ENCODE results near the gene MCF2L2. TPM values are rescaled to one million over a fixed set of nuclear protein-coding genes. Genes with fewer than 3 reads are reported as not detected.
"Not testable (repeated sequence)": the region's sequence is repeated elsewhere in the genome, so short reads cannot be mapped to it uniquely, and the experiment has no call there.

MCF2L2 gene
- total and polyA plus RNA-seq, 4 donors: 0.13 to 1.0 (median 0.54) TPM

GRCh38 chr3:183179550-183179908 lies 248.9 kb downstream of the MCF2L2 start:
- peak; percentile 27 for ATAC-seq (ENCODE audit: low FRiP score)
- H3K36me3 ChIP-seq (ENCODE audit: control insufficient read depth in 1 of 2, insufficient read depth in 2 of 2, low read length in 1 of 2); H3K4me1 ChIP-seq (ENCODE audit: control insufficient read depth in 1 of 2, insufficient read depth in 2 of 2, low read length in 2 of 2); H3K9me3 ChIP-seq (ENCODE audit: control insufficient read depth, low read length); DNase-seq; intact Hi-C loops (cut with DNase I); H3K27me3 ChIP-seq (ENCODE audit: control insufficient read depth in 1 of 2, insufficient read depth in 2 of 2, low read length in 1 of 2); H3K27ac ChIP-seq (ENCODE audit: low read depth in 1 of 2, low read length in 2 of 2): not testable (repeated sequence)
- 15 to 24% methylated on average over 13 to 18 of the region's 18 CpGs for WGBS, 2 donors
- H3K4me3 ChIP-seq (ENCODE audit: low read length in 2 of 2): peak overlapping the region in 1 of 2 donors; percentile 66

- Histone ChIP-seq H3K27me3 (ENCODE audit: control insufficient read depth in 1 of 2, insufficient read depth in 2 of 2, low read length in 1 of 2) (no peaks in the 10 kb centered on the region), H3K4me3 (ENCODE audit: low read length in 2 of 2) (peak overlapping the region; percentile 45 to 66), H3K27ac (ENCODE audit: low read depth in 1 of 2, low read length in 2 of 2) (no peak overlapping the region), H3K9me3 (ENCODE audit: control insufficient read depth, low read length) (no peaks in the 10 kb centered on the region), H3K4me1 (ENCODE audit: control insufficient read depth in 1 of 2, insufficient read depth in 2 of 2, low read length in 2 of 2) (no peaks in the 10 kb centered on the region), H3K36me3 (ENCODE audit: control insufficient read depth in 1 of 2, insufficient read depth in 2 of 2, low read length in 1 of 2) (no peaks in the 10 kb centered on the region)
- ATAC-seq (ENCODE audit: low FRiP score) (peak; percentile 58), DNase-seq (peak; percentile 60 to 84)
- intact Hi-C loops (cut with DNase I): no loop called here
- 0% methylated on average over 62 to 68 of the region's 68 CpGs for WGBS, 2 donors
Measured at GRCh38 chr3:183178833-183179549, 249.4 kb downstream of the MCF2L2 start.

GRCh38 chr3:183178512-183178832 lies 249.9 kb downstream of the MCF2L2 start:
- WGBS, 2 donors: 1 to 3% methylated on average over 6 of the region's 6 CpGs
- no peak for ATAC-seq (ENCODE audit: low FRiP score)
- no peaks in the 10 kb centered on the region for H3K36me3 ChIP-seq (ENCODE audit: control insufficient read depth in 1 of 2, insufficient read depth in 2 of 2, low read length in 1 of 2)
- DNase-seq: no peak
- no peaks in the 10 kb centered on the region for H3K27me3 ChIP-seq (ENCODE audit: control insufficient read depth in 1 of 2, insufficient read depth in 2 of 2, low read length in 1 of 2)
- H3K4me1 ChIP-seq (ENCODE audit: control insufficient read depth in 1 of 2, insufficient read depth in 2 of 2, low read length in 2 of 2): no peaks in the 10 kb centered on the region
- H3K4me3 ChIP-seq (ENCODE audit: low read length in 2 of 2): peak overlapping the region; percentile 45 to 66
- no peak overlapping the region for H3K27ac ChIP-seq (ENCODE audit: low read depth in 1 of 2, low read length in 2 of 2)
- H3K9me3 ChIP-seq (ENCODE audit: control insufficient read depth, low read length): no peaks in the 10 kb centered on the region
- intact Hi-C loops (cut with DNase I): no loop called here

GRCh38 chr3:183172051-183172639 lies 256.3 kb downstream of the MCF2L2 start:
- DNase-seq: no peak
- 79 to 83% methylated on average over 5 of the region's 5 CpGs for WGBS, 2 donors
- intact Hi-C loops (cut with DNase I): no loop called here
- no peak for ATAC-seq (ENCODE audit: low FRiP score)
- Histone ChIP-seq H3K4me3 (ENCODE audit: low read length in 2 of 2) (no peak overlapping the region), H3K27me3 (ENCODE audit: control insufficient read depth in 1 of 2, insufficient read depth in 2 of 2, low read length in 1 of 2) (no peaks in the 10 kb centered on the region), H3K27ac (ENCODE audit: low read depth in 1 of 2, low read length in 2 of 2) (no peak overlapping the region), H3K9me3 (ENCODE audit: control insufficient read depth, low read length) (no peaks in the 10 kb centered on the region), H3K36me3 (ENCODE audit: control insufficient read depth in 1 of 2, insufficient read depth in 2 of 2, low read length in 1 of 2) (no peaks in the 10 kb centered on the region), H3K4me1 (ENCODE audit: control insufficient read depth in 1 of 2, insufficient read depth in 2 of 2, low read length in 2 of 2) (no peaks in the 10 kb centered on the region)

- H3K4me1 ChIP-seq (ENCODE audit: control insufficient read depth in 1 of 2, insufficient read depth in 2 of 2, low read length in 2 of 2); H3K27me3 ChIP-seq (ENCODE audit: control insufficient read depth in 1 of 2, insufficient read depth in 2 of 2, low read length in 1 of 2); H3K4me3 ChIP-seq (ENCODE audit: low read length in 2 of 2); H3K36me3 ChIP-seq (ENCODE audit: control insufficient read depth in 1 of 2, insufficient read depth in 2 of 2, low read length in 1 of 2); intact Hi-C loops (cut with DNase I); ATAC-seq (ENCODE audit: low FRiP score); H3K27ac ChIP-seq (ENCODE audit: low read depth in 1 of 2, low read length in 2 of 2); H3K9me3 ChIP-seq (ENCODE audit: control insufficient read depth, low read length); DNase-seq: not testable (repeated sequence)
- WGBS, 2 donors: 93 to 100% methylated on average over 1 of the region's 1 CpG
Measured at GRCh38 chr3:183167975-183168374, 260.4 kb downstream of the MCF2L2 start.

GRCh38 chr3:183163563-183163962 lies 264.9 kb downstream of the MCF2L2 start:
- Histone ChIP-seq H3K27me3 (ENCODE audit: control insufficient read depth in 1 of 2, insufficient read depth in 2 of 2, low read length in 1 of 2) (no peaks in the 10 kb centered on the region), H3K4me1 (ENCODE audit: control insufficient read depth in 1 of 2, insufficient read depth in 2 of 2, low read length in 2 of 2) (no peaks in the 10 kb centered on the region), H3K27ac (ENCODE audit: low read depth in 1 of 2, low read length in 2 of 2) (no peak overlapping the region), H3K9me3 (ENCODE audit: control insufficient read depth, low read length) (no peaks in the 10 kb centered on the region), H3K4me3 (ENCODE audit: low read length in 2 of 2) (no peak overlapping the region), H3K36me3 (ENCODE audit: control insufficient read depth in 1 of 2, insufficient read depth in 2 of 2, low read length in 1 of 2) (no peaks in the 10 kb centered on the region)
- WGBS, 2 donors: 88 to 89% methylated on average over 25 of the region's 25 CpGs
- ATAC-seq (ENCODE audit: low FRiP score) (no peak), DNase-seq (no peak)
- intact Hi-C loops (cut with DNase I): no loop called here

- ATAC-seq (ENCODE audit: low FRiP score): no peak
- peak overlapping the region; percentile 39 to 45 for H3K4me3 ChIP-seq (ENCODE audit: low read length in 2 of 2)
- no peaks in the 10 kb centered on the region for H3K9me3 ChIP-seq (ENCODE audit: control insufficient read depth, low read length)
- DNase-seq: no peak
- no peaks in the 10 kb centered on the region for H3K27me3 ChIP-seq (ENCODE audit: control insufficient read depth in 1 of 2, insufficient read depth in 2 of 2, low read length in 1 of 2)
- H3K4me1 ChIP-seq (ENCODE audit: control insufficient read depth in 1 of 2, insufficient read depth in 2 of 2, low read length in 2 of 2): no peaks in the 10 kb centered on the region
- WGBS, 2 donors: 53 to 54% methylated on average over 25 of the region's 25 CpGs
- H3K36me3 ChIP-seq (ENCODE audit: control insufficient read depth in 1 of 2, insufficient read depth in 2 of 2, low read length in 1 of 2): no peaks in the 10 kb centered on the region
- no peak overlapping the region for H3K27ac ChIP-seq (ENCODE audit: low read depth in 1 of 2, low read length in 2 of 2)
- intact Hi-C loops (cut with DNase I): no loop called here
Measured at GRCh38 chr3:183161552-183162336, 266.7 kb downstream of the MCF2L2 start.

- no peak overlapping the region for H3K27ac ChIP-seq (ENCODE audit: low read depth in 1 of 2, low read length in 2 of 2)
- H3K9me3 ChIP-seq (ENCODE audit: control insufficient read depth, low read length): no peaks in the 10 kb centered on the region
- H3K4me3 ChIP-seq (ENCODE audit: low read length in 2 of 2): no peak overlapping the region
- no peaks in the 10 kb centered on the region for H3K36me3 ChIP-seq (ENCODE audit: control insufficient read depth in 1 of 2, insufficient read depth in 2 of 2, low read length in 1 of 2)
- H3K4me1 ChIP-seq (ENCODE audit: control insufficient read depth in 1 of 2, insufficient read depth in 2 of 2, low read length in 2 of 2): no peaks in the 10 kb centered on the region
- 85 to 87% methylated on average over 5 of the region's 5 CpGs for WGBS, 2 donors
- no peak for DNase-seq
- no peaks in the 10 kb centered on the region for H3K27me3 ChIP-seq (ENCODE audit: control insufficient read depth in 1 of 2, insufficient read depth in 2 of 2, low read length in 1 of 2)
- intact Hi-C loops (cut with DNase I): no loop called here
- ATAC-seq (ENCODE audit: low FRiP score): no peak
Measured at GRCh38 chr3:183160616-183161015, 267.8 kb downstream of the MCF2L2 start.

GRCh38 chr3:183159333-183159732 lies 269.1 kb downstream of the MCF2L2 start:
- no peak for DNase-seq
- WGBS, 2 donors: 91 to 94% methylated on average over 3 of the region's 3 CpGs
- H3K4me3 ChIP-seq (ENCODE audit: low read length in 2 of 2): no peak overlapping the region
- H3K27me3 ChIP-seq (ENCODE audit: control insufficient read depth in 1 of 2, insufficient read depth in 2 of 2, low read length in 1 of 2): no peaks in the 10 kb centered on the region
- no peak overlapping the region for H3K27ac ChIP-seq (ENCODE audit: low read depth in 1 of 2, low read length in 2 of 2)
- H3K36me3 ChIP-seq (ENCODE audit: control insufficient read depth in 1 of 2, insufficient read depth in 2 of 2, low read length in 1 of 2): no peaks in the 10 kb centered on the region
- ATAC-seq (ENCODE audit: low FRiP score): no peak
- intact Hi-C loops (cut with DNase I): no loop called here
- H3K4me1 ChIP-seq (ENCODE audit: control insufficient read depth in 1 of 2, insufficient read depth in 2 of 2, low read length in 2 of 2): no peaks in the 10 kb centered on the region
- no peaks in the 10 kb centered on the region for H3K9me3 ChIP-seq (ENCODE audit: control insufficient read depth, low read length)
